ENCODE data around the gene PLEKHA7. TPM values are rescaled to one million over a fixed set of nuclear protein-coding genes. Genes with fewer than 3 reads are reported as not detected.
"Not testable (repeated sequence)": the region's sequence is repeated elsewhere in the genome, so short reads cannot be mapped to it uniquely, and the experiment has no call there.

The PLEKHA7 gene
- total RNA-seq, 1 experiment from 2014 or later: 4.4 TPM

GRCh38 chr11:16879690-16880089 lies 134.5 kb downstream of the PLEKHA7 start:
- H3K4me2 ChIP-seq (ENCODE audit: low read depth, low read length, poor library complexity, severe bottlenecking): no peak overlapping the region
- peaks cover 14% of the 10 kb centered on the region for H3K4me1 ChIP-seq (ENCODE audit: low read length)

DNA sequence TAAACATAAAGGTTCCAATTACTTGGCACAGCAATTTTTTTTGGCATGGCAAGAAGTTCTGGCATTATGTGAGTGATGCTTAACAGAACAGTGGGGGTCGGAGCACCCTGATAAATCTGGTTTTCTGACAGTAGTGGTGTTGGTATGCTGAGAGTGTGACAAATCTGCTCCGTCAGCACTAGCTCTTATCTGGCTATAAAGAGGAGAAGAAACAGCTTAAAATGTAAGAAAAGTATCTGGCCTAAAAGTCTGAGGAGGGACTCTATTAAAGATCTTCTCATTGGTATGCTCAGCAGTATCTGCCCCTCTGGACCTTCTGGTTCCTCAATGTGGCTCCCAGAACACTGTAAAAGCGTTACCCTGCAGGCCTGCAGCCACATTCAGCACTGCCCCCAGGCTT lies 137.4 kb downstream of the PLEKHA7 start:
- Histone ChIP-seq H3K36me3 (ENCODE audit: insufficient read depth, low read length) (no peaks in the 10 kb centered on the region), H4K20me1 (ENCODE audit: insufficient read depth, low read depth, low read length) (no peaks in the 10 kb centered on the region), H3K4me1 (ENCODE audit: low read length) (peaks cover 9% of the 10 kb centered on the region), H3K27ac (ENCODE audit: low read length) (no peak overlapping the region), H3K9ac (ENCODE audit: low read length) (no peak overlapping the region), H3K9me3 (ENCODE audit: low read length) (no peaks in the 10 kb centered on the region), H3K27me3 (ENCODE audit: low read length) (no peaks in the 10 kb centered on the region), H3K4me3 (ENCODE audit: low read length) (no peak overlapping the region), H2AFZ (ENCODE audit: low read length) (no peak overlapping the region), H3K4me2 (ENCODE audit: low read depth, low read length, poor library complexity, severe bottlenecking) (no peak overlapping the region), H3K9me2 (replicated peaks; ENCODE audit: insufficient read depth, low read length) (no peaks in the 10 kb centered on the region), H3K79me2 (ENCODE audit: low read length) (no peaks in the 10 kb centered on the region)
- no peak for DNase-seq

More at GRCh38 chr11:16879690-16880089, 134.5 kb downstream of the PLEKHA7 start:
- Histone ChIP-seq H3K9ac (ENCODE audit: low read length) (no peak overlapping the region), H3K9me3 (ENCODE audit: low read length) (no peaks in the 10 kb centered on the region), H3K27ac (ENCODE audit: low read length) (no peak overlapping the region), H2AFZ (ENCODE audit: low read length) (no peak overlapping the region), H4K20me1 (ENCODE audit: insufficient read depth, low read depth, low read length) (no peaks in the 10 kb centered on the region), H3K4me3 (ENCODE audit: low read length) (no peak overlapping the region), H3K79me2 (ENCODE audit: low read length) (no peaks in the 10 kb centered on the region), H3K36me3 (ENCODE audit: insufficient read depth, low read length) (no peaks in the 10 kb centered on the region), H3K9me2 (replicated peaks; ENCODE audit: insufficient read depth, low read length) (no peaks in the 10 kb centered on the region), H3K27me3 (ENCODE audit: low read length) (no peaks in the 10 kb centered on the region)
- no peak for DNase-seq

- Histone ChIP-seq H3K4me3 (ENCODE audit: low read length) (no peak overlapping the region), H3K36me3 (ENCODE audit: insufficient read depth, low read length) (no peaks in the 10 kb centered on the region), H3K27me3 (ENCODE audit: low read length) (no peaks in the 10 kb centered on the region), H3K4me1 (ENCODE audit: low read length) (peaks cover 3% of the 10 kb centered on the region), H3K79me2 (ENCODE audit: low read length) (no peaks in the 10 kb centered on the region), H3K4me2 (ENCODE audit: low read depth, low read length, poor library complexity, severe bottlenecking) (no peak overlapping the region), H3K9me2 (replicated peaks; ENCODE audit: insufficient read depth, low read length) (no peaks in the 10 kb centered on the region), H3K9me3 (ENCODE audit: low read length) (no peaks in the 10 kb centered on the region), H2AFZ (ENCODE audit: low read length) (no peak overlapping the region), H4K20me1 (ENCODE audit: insufficient read depth, low read depth, low read length) (no peaks in the 10 kb centered on the region), H3K27ac (ENCODE audit: low read length) (no peak overlapping the region), H3K9ac (ENCODE audit: low read length) (no peak overlapping the region)
- no peak for DNase-seq
These were observed 138.0 kb downstream of the PLEKHA7 start for GRCh38 chr11:16876053-16876752.

DNA sequence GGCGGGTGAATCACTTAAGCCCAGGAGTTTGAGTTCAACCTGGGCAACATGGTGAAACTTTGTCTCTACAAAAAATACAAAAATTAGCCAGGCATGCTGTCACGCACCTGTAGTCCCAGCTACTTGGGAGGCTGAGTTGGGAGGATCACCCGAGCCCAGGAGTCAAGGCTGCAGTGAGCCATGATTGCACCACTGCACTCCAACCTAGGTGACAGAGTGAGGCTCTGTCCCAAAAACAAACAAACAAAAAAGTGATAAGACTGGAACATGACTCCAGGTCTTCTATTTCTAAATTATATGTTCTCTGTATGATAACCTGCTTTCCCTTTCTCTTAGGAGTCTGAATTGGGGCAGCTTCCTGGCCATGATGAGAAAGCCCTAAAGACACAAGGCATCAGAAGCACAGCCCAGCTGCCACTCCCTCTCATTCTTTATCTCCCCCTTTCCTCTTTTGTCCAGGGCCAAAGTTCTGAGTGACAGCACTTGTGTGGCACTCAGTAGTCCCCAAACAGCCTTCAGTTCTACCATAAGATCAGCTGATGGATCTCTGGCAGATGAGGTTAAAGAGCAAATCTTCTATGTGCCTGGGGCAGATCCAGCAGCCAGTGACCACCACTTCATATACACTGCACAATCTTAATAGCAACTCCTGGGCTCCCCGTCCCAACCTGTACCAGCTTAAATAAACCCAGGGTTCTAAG lies 139.8 kb downstream of the PLEKHA7 start:
- Histone ChIP-seq H3K79me2 (ENCODE audit: low read length) (no peaks in the 10 kb centered on the region), H3K4me2 (ENCODE audit: low read depth, low read length, poor library complexity, severe bottlenecking) (no peak overlapping the region), H4K20me1 (ENCODE audit: insufficient read depth, low read depth, low read length) (no peaks in the 10 kb centered on the region), H3K4me3 (ENCODE audit: low read length) (no peak overlapping the region), H3K9me2 (replicated peaks; ENCODE audit: insufficient read depth, low read length) (no peaks in the 10 kb centered on the region), H3K27me3 (ENCODE audit: low read length) (no peaks in the 10 kb centered on the region), H3K36me3 (ENCODE audit: insufficient read depth, low read length) (no peaks in the 10 kb centered on the region), H3K9ac (ENCODE audit: low read length) (no peak overlapping the region), H3K27ac (ENCODE audit: low read length) (no peak overlapping the region), H2AFZ (ENCODE audit: low read length) (no peak overlapping the region), H3K9me3 (ENCODE audit: low read length) (no peaks in the 10 kb centered on the region), H3K4me1 (ENCODE audit: low read length) (no peaks in the 10 kb centered on the region)
- no peak for DNase-seq

- Histone ChIP-seq H3K27me3 (ENCODE audit: low read length) (no peaks in the 10 kb centered on the region), H3K9me3 (ENCODE audit: low read length) (no peaks in the 10 kb centered on the region), H3K4me1 (ENCODE audit: low read length) (no peaks in the 10 kb centered on the region), H3K36me3 (ENCODE audit: insufficient read depth, low read length) (no peaks in the 10 kb centered on the region), H2AFZ (ENCODE audit: low read length) (no peak overlapping the region), H3K4me2 (ENCODE audit: low read depth, low read length, poor library complexity, severe bottlenecking) (no peak overlapping the region), H3K79me2 (ENCODE audit: low read length) (no peaks in the 10 kb centered on the region), H3K9me2 (replicated peaks; ENCODE audit: insufficient read depth, low read length) (no peaks in the 10 kb centered on the region), H3K27ac (ENCODE audit: low read length) (no peak overlapping the region), H3K4me3 (ENCODE audit: low read length) (no peak overlapping the region), H4K20me1 (ENCODE audit: insufficient read depth, low read depth, low read length) (no peaks in the 10 kb centered on the region), H3K9ac (ENCODE audit: low read length) (no peak overlapping the region)
- DNase-seq: no peak
These were observed 140.9 kb downstream of the PLEKHA7 start for GRCh38 chr11:16873289-16873688.

DNA sequence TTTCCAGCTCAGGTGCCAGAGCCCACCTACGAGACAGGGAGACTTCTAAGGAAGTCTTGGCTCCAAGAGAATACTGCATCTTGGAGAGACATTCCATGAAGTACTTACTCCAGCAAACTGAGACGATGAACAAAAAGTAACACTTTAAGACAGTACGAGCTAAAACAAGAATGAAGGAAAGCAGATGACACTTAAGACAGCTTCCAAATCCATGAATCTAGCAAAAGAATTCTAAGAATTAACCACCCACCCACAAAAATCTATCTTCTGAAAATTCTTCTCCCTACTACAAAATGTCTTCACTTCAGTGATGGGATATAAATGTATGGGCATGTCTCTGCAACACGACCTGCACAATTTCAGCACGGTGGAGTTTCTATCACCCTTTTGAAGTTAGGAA lies 142.8 kb downstream of the PLEKHA7 start:
- Histone ChIP-seq H3K79me2 (ENCODE audit: low read length) (no peaks in the 10 kb centered on the region), H3K27ac (ENCODE audit: low read length) (no peak overlapping the region), H3K4me1 (ENCODE audit: low read length) (no peaks in the 10 kb centered on the region), H3K9me3 (ENCODE audit: low read length) (no peaks in the 10 kb centered on the region), H3K4me3 (ENCODE audit: low read length) (no peak overlapping the region), H3K9ac (ENCODE audit: low read length) (no peak overlapping the region), H2AFZ (ENCODE audit: low read length) (no peak overlapping the region), H3K9me2 (replicated peaks; ENCODE audit: insufficient read depth, low read length) (no peaks in the 10 kb centered on the region), H3K4me2 (ENCODE audit: low read depth, low read length, poor library complexity, severe bottlenecking) (no peak overlapping the region), H3K36me3 (ENCODE audit: insufficient read depth, low read length) (no peaks in the 10 kb centered on the region), H4K20me1 (ENCODE audit: insufficient read depth, low read depth, low read length) (no peaks in the 10 kb centered on the region), H3K27me3 (ENCODE audit: low read length) (no peaks in the 10 kb centered on the region)
- no peak for DNase-seq

GRCh38 chr11:16867097-16867496 lies 147.1 kb downstream of the PLEKHA7 start:
- no peaks in the 10 kb centered on the region for H3K4me1 ChIP-seq (ENCODE audit: low read length)
- H3K36me3 ChIP-seq (ENCODE audit: insufficient read depth, low read length): no peaks in the 10 kb centered on the region
- no peak for DNase-seq
- no peaks in the 10 kb centered on the region for H3K9me2 ChIP-seq (replicated peaks; ENCODE audit: insufficient read depth, low read length)
- H3K9ac ChIP-seq (ENCODE audit: low read length): no peak overlapping the region
- no peak overlapping the region for H2AFZ ChIP-seq (ENCODE audit: low read length)
- no peaks in the 10 kb centered on the region for H4K20me1 ChIP-seq (ENCODE audit: insufficient read depth, low read depth, low read length)
- no peak overlapping the region for H3K4me3 ChIP-seq (ENCODE audit: low read length)
- H3K79me2 ChIP-seq (ENCODE audit: low read length): no peaks in the 10 kb centered on the region
- H3K27me3 ChIP-seq (ENCODE audit: low read length): no peaks in the 10 kb centered on the region
- H3K9me3 ChIP-seq (ENCODE audit: low read length): no peaks in the 10 kb centered on the region
- H3K4me2 ChIP-seq (ENCODE audit: low read depth, low read length, poor library complexity, severe bottlenecking): no peak overlapping the region
- H3K27ac ChIP-seq (ENCODE audit: low read length): no peak overlapping the region

DNA sequence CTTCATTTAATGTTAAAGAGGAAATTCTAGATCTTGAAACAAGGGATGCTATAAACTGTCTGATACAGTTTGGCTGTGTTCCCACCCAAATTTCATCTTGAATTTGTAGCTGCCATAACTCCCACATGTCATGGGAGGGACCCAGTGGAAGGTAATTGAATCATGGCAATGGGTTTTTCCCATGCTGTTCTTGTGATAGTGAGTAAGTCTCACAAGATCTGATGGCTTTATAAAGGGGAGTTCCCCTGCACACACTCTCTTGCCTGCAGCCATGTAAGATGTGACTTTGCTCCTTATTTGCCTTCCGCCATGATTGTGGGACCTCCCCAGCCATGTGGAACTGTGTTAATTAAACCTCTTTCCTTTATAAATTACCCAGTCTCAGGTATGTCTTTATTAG lies 149.8 kb downstream of the PLEKHA7 start:
- not testable (repeated sequence) for DNase-seq; H3K4me1 ChIP-seq (ENCODE audit: low read length); H3K27me3 ChIP-seq (ENCODE audit: low read length); H3K4me2 ChIP-seq (ENCODE audit: low read depth, low read length, poor library complexity, severe bottlenecking); H3K36me3 ChIP-seq (ENCODE audit: insufficient read depth, low read length); H2AFZ ChIP-seq (ENCODE audit: low read length); H3K9ac ChIP-seq (ENCODE audit: low read length); H3K79me2 ChIP-seq (ENCODE audit: low read length); H3K4me3 ChIP-seq (ENCODE audit: low read length); H3K27ac ChIP-seq (ENCODE audit: low read length); H3K9me3 ChIP-seq (ENCODE audit: low read length); H4K20me1 ChIP-seq (ENCODE audit: insufficient read depth, low read depth, low read length); H3K9me2 ChIP-seq (replicated peaks; ENCODE audit: insufficient read depth, low read length)

Data from Karpas-422 (cell line).